Activated naive CD4-positive, alpha-beta T cell treated with anti-CD3 and anti-CD28 coated beads for 36 hours (primary cell): Measurements from ENCODE around the gene PPFIA1. TPM values are rescaled to one million over a fixed set of nuclear protein-coding genes. Genes with fewer than 3 reads are reported as not detected.

ENCODE experiments used
- CTCF ChIA-PET: fragments of 350-600 bp; sonication (Branson Sonifier 250); formaldehyde crosslinking; loops from one replicate; lab custom pipeline; 2021; ENCODE audit warnings: antibody characterized with exemption; lab: Charles Lee
- DNase-seq: peaks from one replicate; pipeline ENCODE4 v3.0.0-alpha.2; 2020
- H3K27ac Mint-ChIP-seq: one replicate; pipeline ENCODE4 v1.8.0; 2021; ENCODE audit warnings: mild to moderate bottlenecking, mixed read lengths
- H3K27me3 Mint-ChIP-seq: one replicate; pipeline ENCODE4 v1.8.0; 2021; ENCODE audit warnings: low read depth, mixed read lengths
- H3K36me3 Mint-ChIP-seq: one replicate; pipeline ENCODE4 v1.8.0; 2021; ENCODE audit warnings: low read depth, mixed read lengths
- H3K4me1 Mint-ChIP-seq: one replicate; pipeline ENCODE4 v1.8.0; 2021; ENCODE audit warnings: low read depth, mixed read lengths
- H3K4me3 Mint-ChIP-seq: one replicate; pipeline ENCODE4 v1.8.0; 2021; ENCODE audit warnings: mild to moderate bottlenecking, moderate library complexity, mixed read lengths
- H3K9me3 Mint-ChIP-seq: one replicate; pipeline ENCODE4 v1.8.0; 2021; ENCODE audit warnings: mixed read lengths
- intact Hi-C: fragments of 100-400 bp; cut with micrococcal nuclease; formaldehyde crosslinking; loops from one replicate; pipeline ENCODE4 v1.15.1; 2023
- total RNA-seq, 2 experiments: library from RNA; stranded (reverse); gene quantifications; one replicate each; pipeline ENCODE4 v1.2.3, GENCODE V29; 2021

The PPFIA1 gene
- total RNA-seq, 2 experiments from 2014 or later, result 15.9 to 21.7 TPM

GRCh38 chr11:70359451-70360205 is 89.1 kb downstream of the PPFIA1 start:
- Mint-ChIP-seq H3K27me3 (no peaks in the 10 kb centered on the region), H3K4me3 (no peak overlapping the region), H3K36me3 (peaks cover 34% of the 10 kb centered on the region), H3K4me1 (peaks cover 10% of the 10 kb centered on the region), H3K27ac (no peak overlapping the region), H3K9me3 (no peaks in the 10 kb centered on the region)
- CTCF ChIA-PET, result no interaction called here
- intact Hi-C loops, result no loop called here
- no peak for DNase-seq

- H3K27ac Mint-ChIP-seq, result no peak overlapping the region
- peaks cover 16% of the 10 kb centered on the region for H3K4me1 Mint-ChIP-seq
- H3K4me3 Mint-ChIP-seq, result no peak overlapping the region
- CTCF ChIA-PET, result interaction anchor here (0.5 kb wide), 2 partner anchors 88 to 99 kb away, joined by 3 read pairs; no protein-coding TSS in a partner anchor
- peaks cover 35% of the 10 kb centered on the region for H3K36me3 Mint-ChIP-seq
- intact Hi-C loops, result no loop called here
- H3K9me3 Mint-ChIP-seq, result no peaks in the 10 kb centered on the region
- DNase-seq, result no peak
- H3K27me3 Mint-ChIP-seq, result no peaks in the 10 kb centered on the region
Observed at GRCh38 chr11:70360211-70360610, 89.7 kb downstream of the PPFIA1 start.

DNA sequence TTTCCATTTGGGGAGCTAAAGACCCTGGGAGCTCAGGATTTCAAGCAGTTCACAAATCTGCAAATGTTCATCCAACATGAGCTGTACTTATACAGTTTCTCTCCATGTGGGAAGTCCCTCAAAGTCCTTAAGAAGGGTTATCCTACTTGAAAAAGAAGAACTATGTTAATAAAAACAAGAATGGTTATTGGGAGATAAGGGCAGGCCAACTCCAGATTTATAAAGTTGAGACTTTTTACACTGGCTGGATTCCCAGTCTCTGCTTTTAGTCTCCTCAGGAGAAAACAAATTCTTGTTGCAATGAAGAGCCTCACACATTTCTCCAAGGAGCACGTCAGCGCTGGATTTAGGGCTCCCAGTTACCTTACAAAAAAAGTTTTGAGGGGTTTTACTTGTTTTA is 93.7 kb downstream of the PPFIA1 start:
- Mint-ChIP-seq H3K4me1 (peaks cover 28% of the 10 kb centered on the region), H3K36me3 (peaks cover 37% of the 10 kb centered on the region)
- CTCF ChIA-PET, result no interaction called here

GRCh38 chr11:70364745-70365543 is 94.5 kb downstream of the PPFIA1 start:
- Mint-ChIP-seq H3K4me1 (peaks cover 28% of the 10 kb centered on the region), H3K9me3 (no peaks in the 10 kb centered on the region), H3K4me3 (peak overlapping the region; percentile 53), H3K27ac (peak overlapping the region; percentile 67), H3K36me3 (peaks cover 38% of the 10 kb centered on the region), H3K27me3 (no peaks in the 10 kb centered on the region)
- intact Hi-C loops, result loop anchor here (1.0 kb wide), 1 partner anchor 33 kb away; the partner anchor contains the start of gene CTTN
- peak; percentile 82 for DNase-seq
- CTCF ChIA-PET, result interaction anchor here (0.6 kb wide), 2 partner anchors 201 to 559 kb away, joined by 3 read pairs; no protein-coding TSS in a partner anchor

More for the DNA sequence above, 93.7 kb downstream of the PPFIA1 start:
- Mint-ChIP-seq H3K27me3 (no peaks in the 10 kb centered on the region), H3K4me3 (no peak overlapping the region), H3K27ac (no peak overlapping the region), H3K9me3 (no peaks in the 10 kb centered on the region)
- no peak for DNase-seq
- intact Hi-C loops, result no loop called here

- H3K36me3 Mint-ChIP-seq, result peaks cover 38% of the 10 kb centered on the region
Observed at GRCh38 chr11:70365544-70365927, 95.0 kb downstream of the PPFIA1 start.

DNA sequence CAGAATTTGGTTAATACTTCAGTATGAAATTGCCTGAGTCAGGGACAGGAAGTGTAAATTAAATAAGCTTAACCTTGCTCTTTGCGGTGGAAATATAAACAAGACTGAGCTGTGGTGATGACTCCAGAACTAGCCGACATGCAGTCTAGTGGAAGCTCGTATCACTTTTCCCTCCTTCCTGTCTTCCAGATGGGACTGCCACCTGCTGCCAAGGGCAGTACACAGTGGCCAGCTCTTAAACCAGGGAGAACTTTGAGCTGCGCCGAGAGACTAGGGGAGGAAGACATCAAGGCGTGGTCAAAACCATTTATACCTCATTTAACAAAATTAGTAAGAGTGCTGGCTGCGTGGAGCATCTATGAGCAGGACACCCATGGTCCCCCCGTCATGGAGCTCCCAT is 96.6 kb downstream of the PPFIA1 start:
- no peaks in the 10 kb centered on the region for H3K27me3 Mint-ChIP-seq
- peaks cover 36% of the 10 kb centered on the region for H3K36me3 Mint-ChIP-seq
- H3K27ac Mint-ChIP-seq, result no peak overlapping the region
- peaks cover 30% of the 10 kb centered on the region for H3K4me1 Mint-ChIP-seq
- no peak overlapping the region for H3K4me3 Mint-ChIP-seq
- H3K9me3 Mint-ChIP-seq, result peaks cover 2% of the 10 kb centered on the region
- intact Hi-C loops, result no loop called here
- no peak for DNase-seq
- CTCF ChIA-PET, result interaction anchor here (1.2 kb wide), 1 partner anchor 32 kb away, joined by 3 read pairs; no protein-coding TSS in a partner anchor

More at GRCh38 chr11:70365544-70365927, 95.0 kb downstream of the PPFIA1 start:
- Mint-ChIP-seq H3K4me1 (peaks cover 28% of the 10 kb centered on the region), H3K4me3 (peak overlapping the region; percentile 53), H3K9me3 (no peaks in the 10 kb centered on the region), H3K27me3 (no peaks in the 10 kb centered on the region), H3K27ac (no peak overlapping the region)
- CTCF ChIA-PET, result interaction anchor here (0.6 kb wide), 1 partner anchor 559 kb away, joined by 3 read pairs; no protein-coding TSS in a partner anchor
- DNase-seq, result no peak
- intact Hi-C loops, result loop anchor here (1.0 kb wide), 1 partner anchor 33 kb away; the partner anchor contains the start of gene CTTN

- Mint-ChIP-seq H3K27ac (no peak overlapping the region), H3K27me3 (no peaks in the 10 kb centered on the region), H3K4me1 (peaks cover 24% of the 10 kb centered on the region), H3K9me3 (peaks cover 2% of the 10 kb centered on the region), H3K4me3 (no peak overlapping the region), H3K36me3 (peaks cover 42% of the 10 kb centered on the region)
- CTCF ChIA-PET, result no interaction called here
- no peak for DNase-seq
- intact Hi-C loops, result no loop called here
Observed at GRCh38 chr11:70368961-70369360, 98.5 kb downstream of the PPFIA1 start.

GRCh38 chr11:70371241-70371640 is 100.8 kb downstream of the PPFIA1 start:
- Mint-ChIP-seq H3K4me1 (peaks cover 6% of the 10 kb centered on the region), H3K9me3 (peaks cover 2% of the 10 kb centered on the region), H3K4me3 (no peak overlapping the region), H3K27ac (no peak overlapping the region), H3K27me3 (no peaks in the 10 kb centered on the region), H3K36me3 (peaks cover 35% of the 10 kb centered on the region)
- DNase-seq, result no peak
- CTCF ChIA-PET, result no interaction called here
- intact Hi-C loops, result no loop called here

DNA sequence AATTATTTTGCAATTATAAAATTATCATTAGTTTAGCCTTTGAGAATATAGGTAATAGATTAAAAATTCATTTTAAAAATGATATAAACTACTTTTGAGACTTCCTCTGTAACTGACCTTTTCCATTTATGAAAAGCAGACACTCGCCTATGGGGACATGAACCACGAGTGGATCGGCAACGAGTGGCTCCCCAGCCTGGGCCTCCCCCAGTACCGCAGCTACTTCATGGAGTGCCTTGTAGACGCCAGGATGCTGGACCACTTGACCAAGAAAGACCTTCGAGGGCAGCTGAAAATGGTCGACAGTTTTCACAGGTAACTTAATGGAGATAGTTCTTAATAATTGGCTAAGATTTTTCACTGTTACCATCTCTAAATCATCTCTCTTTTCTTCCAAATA is 101.6 kb downstream of the PPFIA1 start:
- CTCF ChIA-PET, result no interaction called here
- Mint-ChIP-seq H3K27me3 (no peaks in the 10 kb centered on the region), H3K4me1 (peaks cover 3% of the 10 kb centered on the region), H3K9me3 (peaks cover 2% of the 10 kb centered on the region), H3K4me3 (no peak overlapping the region), H3K27ac (no peak overlapping the region), H3K36me3 (peaks cover 37% of the 10 kb centered on the region)
- intact Hi-C loops, result no loop called here
- no peak for DNase-seq

- Mint-ChIP-seq H3K4me1 (no peaks in the 10 kb centered on the region), H3K9me3 (no peaks in the 10 kb centered on the region), H3K4me3 (no peak overlapping the region), H3K27me3 (no peaks in the 10 kb centered on the region), H3K27ac (no peak overlapping the region), H3K36me3 (peaks cover 32% of the 10 kb centered on the region)
- CTCF ChIA-PET, result no interaction called here
- intact Hi-C loops, result no loop called here
- no peak for DNase-seq
Observed at GRCh38 chr11:70376621-70377020, 106.1 kb downstream of the PPFIA1 start.

DNA sequence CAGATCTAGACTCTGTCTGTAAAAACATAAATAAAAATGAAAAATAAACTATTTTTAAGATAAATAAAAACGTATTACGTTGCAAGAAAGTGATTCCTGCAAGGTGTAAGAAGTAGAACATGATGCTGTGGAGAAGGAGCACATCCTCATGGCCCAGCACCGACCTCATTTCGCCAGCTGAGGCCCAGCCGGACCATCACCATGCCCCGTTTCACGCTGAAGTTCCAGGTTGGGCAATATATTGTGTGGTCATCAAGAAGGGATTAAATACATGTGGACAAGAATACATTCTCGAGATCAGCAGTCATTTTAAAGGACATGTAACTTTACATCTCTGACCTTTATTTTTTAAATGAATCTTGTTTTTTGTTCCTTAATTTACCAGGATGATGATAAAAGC is 107.2 kb downstream of the PPFIA1 start:
- no peaks in the 10 kb centered on the region for H3K27me3 Mint-ChIP-seq
- CTCF ChIA-PET, result no interaction called here
- no peaks in the 10 kb centered on the region for H3K9me3 Mint-ChIP-seq
- H3K36me3 Mint-ChIP-seq, result peaks cover 34% of the 10 kb centered on the region
- H3K27ac Mint-ChIP-seq, result no peak overlapping the region
- no peak for DNase-seq
- H3K4me3 Mint-ChIP-seq, result no peak overlapping the region
- H3K4me1 Mint-ChIP-seq, result no peaks in the 10 kb centered on the region
- intact Hi-C loops, result no loop called here

- Mint-ChIP-seq H3K27ac (no peak overlapping the region), H3K4me3 (no peak overlapping the region), H3K27me3 (no peaks in the 10 kb centered on the region), H3K4me1 (no peaks in the 10 kb centered on the region), H3K36me3 (peaks cover 28% of the 10 kb centered on the region), H3K9me3 (no peaks in the 10 kb centered on the region)
- DNase-seq, result no peak
- intact Hi-C loops, result no loop called here
- CTCF ChIA-PET, result no interaction called here
Observed at GRCh38 chr11:70378506-70379134, 108.1 kb downstream of the PPFIA1 start.
